Activated T-cell treated with anti-CD3 and anti-CD28 coated beads, Interleukin-2, amount 50 U/mL, for 24 hours (primary cell): ENCODE measurements around the gene CORO2A.
A peak's percentile ranks its signal among the peaks of the same experiment; 100 is the strongest.

ENCODE experiments used
- DNase-seq: peaks from one replicate; pipeline ENCODE4 v3.0.0-alpha.2; 2020
- H3K27ac Mint-ChIP-seq: 2 replicates; pipeline ENCODE4 v1.8.0; 2020; ENCODE audit warnings: mild to moderate bottlenecking, mixed read lengths
- H3K27me3 Mint-ChIP-seq: 2 replicates; pipeline ENCODE4 v1.8.0; 2020; ENCODE audit warnings: mixed read lengths
- H3K36me3 Mint-ChIP-seq: 2 replicates; pipeline ENCODE4 v1.8.0; 2020; ENCODE audit warnings: low read depth, mixed read lengths
- H3K4me1 Mint-ChIP-seq: 2 replicates; pipeline ENCODE4 v1.8.0; 2020; ENCODE audit warnings: low read depth, mixed read lengths
- H3K4me3 Mint-ChIP-seq: 2 replicates; pipeline ENCODE4 v1.8.0; 2020; ENCODE audit warnings: mild to moderate bottlenecking, moderate library complexity, mixed read lengths
- H3K9me3 Mint-ChIP-seq: 2 replicates; pipeline ENCODE4 v1.8.0; 2020; ENCODE audit warnings: mixed read lengths

The CORO2A gene

DNA sequence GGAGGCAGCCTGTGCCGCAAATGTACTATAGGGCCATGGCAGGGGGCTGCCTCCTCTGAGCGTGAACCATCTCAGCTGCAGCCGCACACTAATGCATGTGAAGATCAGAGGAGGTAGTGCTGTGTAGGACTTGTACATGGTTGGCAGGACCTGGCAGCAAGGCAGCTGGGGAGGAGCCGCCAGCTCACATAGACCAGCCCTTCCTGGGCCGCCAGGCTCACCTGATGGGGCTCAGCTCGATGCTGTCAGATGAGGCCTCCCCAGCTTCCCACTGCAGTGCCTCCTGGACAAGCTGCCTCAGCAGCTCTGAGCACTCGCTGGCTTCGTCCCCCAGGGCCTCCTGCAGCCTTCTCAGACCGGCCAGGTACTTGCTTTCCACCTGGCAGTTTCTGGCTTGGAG is 18.0 kb upstream of the CORO2A start:
- H3K9me3 Mint-ChIP-seq = no peaks in the 10 kb centered on the region

DNA sequence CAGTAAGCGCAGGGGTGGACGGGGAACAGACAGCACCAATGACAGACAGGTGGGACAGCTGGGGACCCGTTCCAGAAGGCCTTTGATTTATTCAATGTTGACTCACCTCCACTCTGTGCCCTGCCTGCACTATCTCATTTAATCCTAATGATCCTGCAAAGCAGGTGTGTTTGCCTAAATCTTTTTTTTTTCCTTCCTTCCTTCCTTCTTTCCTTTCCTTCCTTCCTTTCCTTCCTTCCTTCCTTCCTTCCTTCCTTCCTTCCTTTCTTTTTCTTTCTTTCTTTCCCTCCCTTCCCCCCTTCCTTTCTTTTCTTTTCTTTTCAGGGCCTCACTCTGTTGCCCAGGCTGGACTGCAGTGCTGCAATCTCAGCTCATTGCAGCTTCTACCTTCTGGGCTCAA is 17.1 kb upstream of the CORO2A start:
- DNase-seq = no peak
- Mint-ChIP-seq H3K27me3 (no peaks in the 10 kb centered on the region), H3K9me3 (no peaks in the 10 kb centered on the region), H3K27ac (no peak overlapping the region), H3K4me3 (no peak overlapping the region), H3K36me3 (peaks cover 8% of the 10 kb centered on the region), H3K4me1 (peaks cover 6% of the 10 kb centered on the region)

More for the DNA sequence above, 18.0 kb upstream of the CORO2A start:
- DNase-seq = no peak
- no peak overlapping the region for H3K4me3 Mint-ChIP-seq
- peaks cover 8% of the 10 kb centered on the region for H3K36me3 Mint-ChIP-seq
- no peaks in the 10 kb centered on the region for H3K27me3 Mint-ChIP-seq
- H3K4me1 Mint-ChIP-seq = peaks cover 5% of the 10 kb centered on the region
- no peak overlapping the region for H3K27ac Mint-ChIP-seq

DNA sequence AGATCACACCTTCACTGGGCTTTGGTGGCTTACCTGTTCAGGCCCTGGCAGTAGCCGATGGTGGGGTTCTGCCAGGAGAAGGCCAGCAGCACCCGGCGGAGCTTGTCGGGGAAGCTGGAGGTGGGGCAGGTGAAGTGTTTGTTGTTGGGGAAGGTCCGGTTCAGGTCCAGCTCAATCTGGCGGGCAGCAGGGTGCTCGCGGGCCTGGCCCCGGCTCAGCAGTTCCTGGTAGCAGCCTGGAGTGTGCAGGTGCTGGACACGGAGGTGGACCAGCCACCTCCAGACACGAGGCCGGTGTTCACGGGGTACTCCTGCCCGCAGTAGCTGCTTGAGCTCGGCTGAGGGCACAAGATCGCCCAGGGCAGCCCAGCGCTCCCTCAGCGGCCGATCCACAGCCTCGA is 16.2 kb upstream of the CORO2A start:
- Mint-ChIP-seq H3K27ac (no peak overlapping the region), H3K4me1 (peaks cover 6% of the 10 kb centered on the region), H3K4me3 (no peak overlapping the region), H3K9me3 (no peaks in the 10 kb centered on the region), H3K27me3 (no peaks in the 10 kb centered on the region), H3K36me3 (peaks cover 8% of the 10 kb centered on the region)
- no peak for DNase-seq

DNA sequence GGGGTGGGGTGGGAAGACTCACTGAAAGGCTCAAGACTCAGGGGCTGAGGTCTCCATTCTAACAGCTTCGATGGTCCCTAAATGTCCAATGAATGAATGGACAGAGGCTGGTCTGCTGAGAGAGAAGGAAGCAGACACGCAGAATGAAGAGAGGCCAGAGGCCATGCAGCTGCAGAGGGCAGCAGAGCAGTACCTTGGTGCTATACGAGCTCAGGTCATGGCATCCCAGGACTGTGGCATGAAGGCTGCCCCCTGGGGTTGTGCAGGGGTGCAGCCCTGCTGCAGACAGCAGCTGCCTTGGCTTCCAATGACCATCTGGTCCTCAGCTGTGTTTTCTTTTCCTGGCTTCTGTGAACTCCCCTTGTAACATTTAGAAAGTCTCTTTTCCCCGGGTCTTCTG is 15.2 kb upstream of the CORO2A start:
- Mint-ChIP-seq H3K9me3 (no peaks in the 10 kb centered on the region), H3K36me3 (peaks cover 3% of the 10 kb centered on the region), H3K27me3 (no peaks in the 10 kb centered on the region), H3K4me1 (peaks cover 6% of the 10 kb centered on the region), H3K27ac (no peak overlapping the region), H3K4me3 (no peak overlapping the region)
- no peak for DNase-seq

DNA sequence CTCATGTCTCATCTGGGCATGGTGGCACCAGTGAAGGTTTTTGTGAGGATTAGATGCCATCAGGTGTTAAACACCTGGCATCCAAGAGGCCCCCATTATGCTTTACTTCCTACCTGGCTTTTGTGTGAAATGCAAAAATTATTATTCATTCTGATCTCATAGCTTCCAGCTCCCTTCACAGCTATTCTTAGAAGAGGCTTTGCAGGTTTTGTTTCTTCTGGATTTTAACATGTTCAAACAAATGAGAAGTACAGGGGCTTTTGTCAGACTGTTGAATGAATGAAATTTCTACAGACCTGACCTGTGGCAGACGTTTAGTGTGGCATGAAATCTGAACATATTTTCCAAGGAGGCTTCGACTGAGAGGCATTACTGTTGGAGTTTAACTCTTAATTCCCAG is 14.3 kb upstream of the CORO2A start:
- Mint-ChIP-seq H3K4me1 (peaks cover 6% of the 10 kb centered on the region), H3K9me3 (no peaks in the 10 kb centered on the region), H3K27ac (no peak overlapping the region), H3K27me3 (no peaks in the 10 kb centered on the region), H3K36me3 (no peaks in the 10 kb centered on the region), H3K4me3 (no peak overlapping the region)
- no peak for DNase-seq

DNA sequence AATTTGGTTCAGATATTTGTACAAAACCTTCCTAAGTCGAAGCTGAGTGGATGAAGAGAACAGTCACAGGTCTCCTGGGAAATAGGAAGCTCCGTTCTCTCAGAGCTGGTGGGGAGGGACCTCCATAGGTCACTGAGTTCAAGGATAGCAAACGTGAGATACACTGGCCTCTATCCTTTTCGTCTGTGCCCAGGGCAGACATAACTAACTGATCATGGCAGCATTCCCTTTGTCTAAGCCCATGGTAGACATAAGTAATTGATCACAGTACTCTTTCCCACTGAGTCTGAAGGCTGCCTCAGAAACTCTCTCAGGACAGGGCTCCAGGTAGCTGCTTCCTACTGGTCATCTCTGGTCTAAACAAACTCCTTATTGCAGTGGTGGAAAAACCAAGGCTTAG is 12.3 kb upstream of the CORO2A start:
- H3K9me3 Mint-ChIP-seq = no peaks in the 10 kb centered on the region
- peaks cover 6% of the 10 kb centered on the region for H3K4me1 Mint-ChIP-seq
- no peaks in the 10 kb centered on the region for H3K27me3 Mint-ChIP-seq
- H3K4me3 Mint-ChIP-seq = no peak overlapping the region
- no peak overlapping the region for H3K27ac Mint-ChIP-seq
- H3K36me3 Mint-ChIP-seq = no peaks in the 10 kb centered on the region
- DNase-seq = no peak

DNA sequence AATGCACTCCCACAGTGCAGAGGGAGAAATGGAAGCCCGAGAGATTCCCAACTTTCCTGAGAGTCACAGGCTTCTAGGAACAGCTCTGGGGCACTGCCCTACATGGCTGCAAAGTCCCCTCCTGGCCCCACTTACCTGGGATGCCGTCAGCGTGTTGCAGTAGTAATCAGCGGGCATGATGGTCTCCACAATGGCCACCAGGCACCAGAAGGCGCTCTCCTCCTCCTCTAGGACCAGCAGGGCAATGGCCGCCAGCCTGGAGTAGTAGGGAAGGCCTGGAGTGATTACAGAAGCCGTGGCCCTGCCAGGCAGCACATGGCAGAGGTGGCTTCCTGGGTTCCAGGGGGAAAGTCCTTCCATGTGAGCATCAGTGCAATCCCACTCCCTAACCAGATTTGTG is 10.7 kb upstream of the CORO2A start:
- Mint-ChIP-seq H3K27me3 (no peaks in the 10 kb centered on the region), H3K4me3 (no peak overlapping the region), H3K9me3 (no peaks in the 10 kb centered on the region), H3K36me3 (no peaks in the 10 kb centered on the region), H3K4me1 (peaks cover 6% of the 10 kb centered on the region), H3K27ac (no peak overlapping the region)
- no peak for DNase-seq

DNA sequence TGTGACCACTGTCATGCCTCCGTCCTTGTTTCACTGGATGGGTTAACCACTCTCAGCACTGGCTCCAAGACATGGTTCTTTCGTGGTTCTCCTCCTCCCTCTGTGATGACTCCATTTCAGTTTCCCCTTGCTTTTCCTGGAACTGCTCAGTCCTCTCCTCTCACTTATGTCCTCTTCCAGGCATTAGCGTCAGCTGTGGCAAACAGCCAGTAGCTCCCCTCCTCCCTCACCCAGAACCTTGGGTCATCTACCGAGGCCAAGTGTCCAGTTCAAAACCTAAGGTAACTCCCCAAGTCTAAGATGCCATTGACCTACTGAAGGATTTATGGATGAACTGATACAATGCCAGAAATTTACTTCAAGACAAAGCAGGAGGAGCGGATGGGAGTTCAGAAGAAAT is 9.8 kb upstream of the CORO2A start:
- Mint-ChIP-seq H3K9me3 (no peaks in the 10 kb centered on the region), H3K27me3 (no peaks in the 10 kb centered on the region), H3K4me3 (no peak overlapping the region), H3K36me3 (no peaks in the 10 kb centered on the region), H3K27ac (no peak overlapping the region), H3K4me1 (peaks cover 6% of the 10 kb centered on the region)
- no peak for DNase-seq

DNA sequence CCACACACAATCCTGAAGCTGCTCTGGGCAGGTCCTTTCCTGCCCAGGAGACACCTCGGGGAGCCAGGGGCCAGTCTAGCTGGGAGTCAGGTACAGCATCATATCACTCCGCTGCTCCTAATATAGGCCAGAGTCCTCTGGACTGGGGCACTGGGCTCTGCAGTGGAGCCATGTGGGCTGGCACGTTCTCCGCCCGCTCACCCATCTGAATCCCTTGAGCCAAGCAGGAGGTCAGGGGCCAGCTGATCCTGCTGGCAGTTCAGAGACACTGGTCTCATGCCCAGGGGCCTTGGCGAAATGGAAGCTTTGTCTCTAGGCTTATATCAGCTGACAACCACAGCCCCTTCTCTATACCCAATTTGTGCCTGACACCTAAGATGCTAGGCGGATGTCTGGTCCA is 9.3 kb upstream of the CORO2A start:
- H3K36me3 Mint-ChIP-seq = no peaks in the 10 kb centered on the region
- no peaks in the 10 kb centered on the region for H3K27me3 Mint-ChIP-seq
- no peaks in the 10 kb centered on the region for H3K9me3 Mint-ChIP-seq

DNA sequence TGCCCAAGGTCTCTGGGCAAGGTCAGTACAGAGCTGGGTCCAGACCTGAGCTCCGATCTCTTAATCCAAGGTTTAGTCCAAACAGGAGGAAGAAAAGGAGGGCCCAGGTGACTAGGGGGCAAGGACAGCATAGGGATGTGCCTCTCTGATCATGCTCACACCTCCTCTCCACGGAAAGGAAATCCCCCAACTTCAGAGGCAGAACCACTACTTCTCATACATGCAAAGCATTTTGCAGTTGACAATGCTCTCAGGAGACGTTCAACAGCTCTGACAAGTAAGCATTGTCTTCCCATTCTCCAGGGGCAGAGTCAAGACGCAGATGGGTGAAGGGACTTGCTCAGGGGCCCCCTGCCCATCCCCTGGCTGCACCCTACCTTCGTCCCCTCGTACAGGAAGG is 8.7 kb upstream of the CORO2A start:
- no peak for DNase-seq
- Mint-ChIP-seq H3K36me3 (no peaks in the 10 kb centered on the region), H3K9me3 (no peaks in the 10 kb centered on the region), H3K4me1 (peaks cover 3% of the 10 kb centered on the region), H3K27ac (no peak overlapping the region), H3K4me3 (no peak overlapping the region), H3K27me3 (no peaks in the 10 kb centered on the region)

More for the DNA sequence above, 9.3 kb upstream of the CORO2A start:
- DNase-seq = no peak
- peaks cover 6% of the 10 kb centered on the region for H3K4me1 Mint-ChIP-seq
- H3K4me3 Mint-ChIP-seq = no peak overlapping the region
- no peak overlapping the region for H3K27ac Mint-ChIP-seq

DNA sequence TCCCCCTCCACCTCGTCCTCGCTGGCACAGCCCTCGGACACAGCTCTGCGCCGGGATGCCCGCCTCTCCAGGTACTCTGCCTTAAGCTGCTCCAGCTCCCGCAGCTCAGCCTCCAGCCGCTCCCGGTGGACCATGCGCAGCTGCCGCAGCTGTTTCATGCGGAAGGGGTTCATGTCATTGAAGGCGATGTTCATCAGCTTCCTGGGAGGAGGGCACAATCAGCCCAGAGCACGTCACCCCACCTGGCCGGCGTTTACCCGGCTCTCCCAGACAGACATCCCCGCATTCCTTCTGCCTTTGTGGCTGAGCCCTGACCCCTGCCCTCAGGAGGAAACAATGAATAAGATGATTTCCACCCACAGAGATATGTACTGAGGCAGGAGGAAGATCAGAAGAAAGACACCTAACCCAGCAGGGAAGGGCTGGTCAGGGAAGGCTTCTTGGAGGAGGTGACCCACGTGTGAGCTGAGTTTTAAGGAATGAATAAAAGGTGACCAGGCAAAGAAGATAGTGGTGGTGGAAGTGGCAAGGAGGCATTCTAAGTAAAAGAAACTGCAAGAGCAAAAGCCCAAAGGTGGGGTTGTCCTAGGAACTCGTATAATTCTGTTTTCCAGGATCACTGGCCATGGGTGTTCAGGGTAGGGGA is 7.1 kb upstream of the CORO2A start:
- H3K27ac Mint-ChIP-seq = no peak overlapping the region
- no peaks in the 10 kb centered on the region for H3K4me1 Mint-ChIP-seq
- no peaks in the 10 kb centered on the region for H3K36me3 Mint-ChIP-seq
- no peak for DNase-seq
- H3K9me3 Mint-ChIP-seq = no peaks in the 10 kb centered on the region
- no peak overlapping the region for H3K4me3 Mint-ChIP-seq
- H3K27me3 Mint-ChIP-seq = no peaks in the 10 kb centered on the region

DNA sequence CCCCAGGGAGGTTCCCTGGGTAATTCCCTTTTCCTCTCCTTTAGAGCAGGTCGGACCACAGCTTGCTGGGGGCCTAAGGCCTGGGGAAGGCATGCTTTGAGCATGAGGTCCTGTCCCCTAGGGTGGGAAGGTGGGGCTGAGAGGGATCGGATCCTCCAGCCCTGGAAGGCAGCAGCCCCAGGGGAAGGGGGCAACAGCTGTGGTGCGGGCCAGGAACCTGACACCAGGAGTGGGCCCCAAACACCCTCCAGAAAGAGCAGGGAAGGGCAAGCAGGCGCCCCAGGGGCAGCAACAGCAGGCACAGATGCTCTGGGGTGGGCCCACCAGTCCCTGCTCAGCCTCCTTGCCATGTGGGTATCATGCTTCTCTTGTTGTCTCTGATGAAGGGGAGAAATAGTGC is 3.2 kb upstream of the CORO2A start:
- no peak for DNase-seq
- Mint-ChIP-seq H3K27me3 (no peaks in the 10 kb centered on the region), H3K4me1 (peaks cover 14% of the 10 kb centered on the region), H3K36me3 (no peaks in the 10 kb centered on the region), H3K27ac (no peak overlapping the region), H3K9me3 (no peaks in the 10 kb centered on the region), H3K4me3 (no peak overlapping the region)

DNA sequence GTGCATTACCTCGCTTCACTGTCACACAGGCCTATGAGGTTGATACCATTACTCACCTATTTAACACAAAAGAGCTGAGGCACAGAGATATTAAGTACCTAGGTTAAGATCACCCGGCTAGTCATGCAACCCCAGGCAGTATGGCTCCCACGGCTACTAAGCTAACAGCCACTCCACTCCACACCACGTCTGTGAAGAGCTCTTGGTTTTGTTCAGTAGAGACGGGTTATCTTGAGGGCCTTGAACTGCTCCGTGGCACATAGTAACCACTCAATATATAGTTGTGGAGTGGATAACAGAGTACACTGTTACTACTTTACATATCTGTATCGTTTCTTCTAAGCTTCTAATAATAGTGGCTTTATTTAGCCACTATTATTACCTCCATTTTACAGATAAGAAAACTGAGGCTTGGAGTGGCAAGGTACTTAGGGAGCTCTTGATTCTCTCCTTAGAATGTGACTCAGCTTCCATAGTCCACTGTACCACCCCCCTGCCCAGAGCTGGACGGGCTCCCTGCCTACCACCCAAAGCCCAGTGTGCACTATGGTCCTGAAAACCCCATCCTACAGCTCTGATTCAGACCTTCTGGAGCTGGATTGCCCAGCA is 1.0 kb upstream of the CORO2A start:
- H3K4me3 Mint-ChIP-seq = peak overlapping the region; percentile 82
- H3K27ac Mint-ChIP-seq = peak overlapping the region; percentile 50
- DNase-seq = no peak
- peaks cover 33% of the 10 kb centered on the region for H3K4me1 Mint-ChIP-seq
- no peaks in the 10 kb centered on the region for H3K36me3 Mint-ChIP-seq
- no peaks in the 10 kb centered on the region for H3K27me3 Mint-ChIP-seq
- H3K9me3 Mint-ChIP-seq = no peaks in the 10 kb centered on the region

DNA sequence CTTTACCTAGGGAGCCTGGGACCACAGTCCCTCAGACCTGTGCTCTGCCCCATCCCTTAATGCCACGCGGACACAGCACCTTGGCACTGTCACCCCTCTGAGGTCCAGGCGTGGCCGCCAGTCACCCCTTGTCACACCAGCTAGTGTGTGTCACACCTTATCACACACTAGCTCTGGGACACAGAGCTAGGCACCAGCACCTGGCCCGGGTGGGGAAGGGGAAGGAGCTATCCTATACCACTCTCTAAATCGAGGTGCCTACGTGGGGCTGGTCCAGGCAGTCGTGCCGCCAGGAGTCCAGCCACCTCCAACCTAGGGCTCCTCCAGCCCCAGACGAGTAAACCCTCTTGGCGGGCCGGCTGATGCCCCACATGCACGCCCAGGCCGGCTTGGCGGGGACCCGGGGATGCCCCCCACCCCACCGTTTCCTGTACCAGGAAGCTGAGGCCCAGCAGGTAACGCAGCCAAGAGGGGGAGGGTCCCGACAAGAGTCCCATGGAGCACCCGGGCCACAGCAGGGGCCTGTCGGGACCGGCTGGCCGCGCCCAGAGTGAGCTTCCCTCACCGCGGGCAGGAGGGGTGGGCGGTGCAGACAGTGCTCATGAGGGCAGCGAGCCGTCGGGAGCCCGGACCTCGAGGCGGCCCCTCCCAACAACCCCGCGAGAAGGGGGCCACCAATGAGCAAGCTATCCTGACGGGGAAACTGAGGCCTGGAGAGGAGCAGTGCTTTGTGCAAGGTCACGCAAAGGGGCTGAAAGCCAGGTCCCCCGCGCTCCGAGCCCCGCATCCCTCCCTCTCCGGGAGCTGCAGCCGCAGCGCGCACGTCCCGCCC is 550 bp downstream of the CORO2A start:
- H3K36me3 Mint-ChIP-seq = no peaks in the 10 kb centered on the region
- no peaks in the 10 kb centered on the region for H3K9me3 Mint-ChIP-seq
- no peaks in the 10 kb centered on the region for H3K27me3 Mint-ChIP-seq
- H3K4me3 Mint-ChIP-seq = peak overlapping the region; percentile 78
- peaks cover 42% of the 10 kb centered on the region for H3K4me1 Mint-ChIP-seq
- no peak overlapping the region for H3K27ac Mint-ChIP-seq
- DNase-seq = peak; percentile 65

DNA sequence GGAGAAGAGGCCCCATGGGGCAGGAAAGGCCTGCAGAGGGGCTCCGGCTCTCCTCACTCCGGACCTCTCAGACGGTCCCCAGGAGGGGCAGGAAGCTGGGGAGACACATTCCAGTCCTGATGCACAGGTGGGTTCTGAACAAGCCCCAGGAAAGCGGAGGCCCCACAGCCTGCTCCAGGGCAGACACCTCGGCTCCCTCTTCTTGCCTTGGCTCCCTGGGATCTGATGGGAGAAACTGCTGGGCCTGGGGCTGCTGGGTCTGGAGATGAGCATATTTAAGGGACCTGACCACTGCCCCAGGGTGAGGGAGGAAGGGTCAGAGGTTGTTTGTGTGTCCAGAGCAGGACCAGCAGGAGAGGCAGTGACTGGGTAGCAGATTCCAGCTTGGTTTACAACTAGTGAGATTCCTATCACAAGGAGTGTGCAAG is 1.2 kb downstream of the CORO2A start:
- Mint-ChIP-seq H3K27ac (no peak overlapping the region), H3K36me3 (no peaks in the 10 kb centered on the region), H3K27me3 (no peaks in the 10 kb centered on the region), H3K4me3 (peak overlapping the region; percentile 78), H3K4me1 (peaks cover 42% of the 10 kb centered on the region), H3K9me3 (no peaks in the 10 kb centered on the region)
- DNase-seq = peak; percentile 34
